ENCODE measurements around the gene ZNRF1. TPM values are rescaled to one million over a fixed set of nuclear protein-coding genes. Genes with fewer than 3 reads are reported as not detected.

Gene ZNRF1
- total and polyA plus RNA-seq, 10 donors = 1.4 to 13.4 (median 6.4) TPM

DNA sequence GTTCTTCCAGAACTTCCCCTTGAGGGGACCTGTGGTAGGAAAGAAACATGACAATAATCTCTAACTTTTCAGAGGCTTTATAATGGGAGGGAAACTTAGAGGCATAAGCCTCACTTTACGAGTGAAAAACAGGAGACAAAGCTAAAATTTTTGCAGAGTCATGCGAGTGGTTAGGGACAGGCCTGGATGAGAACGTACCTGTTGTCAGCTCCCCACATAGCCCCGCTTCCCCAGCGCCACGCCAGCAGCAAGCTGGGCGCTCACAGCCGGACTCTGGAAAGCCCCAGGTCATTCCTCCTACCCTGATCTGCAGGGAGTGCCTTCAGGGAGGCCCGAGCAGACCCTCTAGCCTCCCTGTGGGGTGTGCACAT is 64.1 kb downstream of the ZNRF1 start:
- Histone ChIP-seq H3K4me1 (peaks cover 0 to 56% (median 27%) of the 10 kb centered on the region in 6 donors), H3K4me3 (no peak overlapping the region), H3K9me3 (no peaks in the 10 kb centered on the region), H3K27me3 (replicated peaks in 1 of 7) (peaks cover 0 to 22% (median 0%) of the 10 kb centered on the region in 7 donors), H3K27ac (peak overlapping the region in 1 of 8 donors; percentile 17), H3K36me3 (no peaks in the 10 kb centered on the region)
- intact Hi-C loops (cut with DNase I; ENCODE audit: low total_unique reads) = no loop called here
- TF ChIP-seq POLR2AphosphoS5 (IDR thresholded peaks at IDR 0.05) (no peak), CTCF (IDR thresholded peaks at IDR 0.05 in 8 of 11, conservative IDR thresholded peaks at IDR 0.05 in 3 of 11) (no peak), POLR2A (IDR thresholded peaks at IDR 0.05) (no peak)
- DNase-seq = peak; percentile 77
- WGBS, 5 donors = 62 to 81% (median 71%) methylated on average over 6 to 9 of the region's 9 CpGs

GRCh38 chr16:75063549-75064088 is 64.8 kb downstream of the ZNRF1 start:
- no peak for DNase-seq
- WGBS, 5 donors = 75 to 82% (median 76%) methylated on average over 8 of the region's 8 CpGs
- intact Hi-C loops (cut with DNase I; ENCODE audit: low total_unique reads) = no loop called here
- Histone ChIP-seq H3K27me3 (replicated peaks in 1 of 7) (peaks cover 0 to 22% (median 0%) of the 10 kb centered on the region in 7 donors), H3K4me3 (no peak overlapping the region), H3K9me3 (no peaks in the 10 kb centered on the region), H3K36me3 (no peaks in the 10 kb centered on the region), H3K4me1 (peaks cover 0 to 56% (median 27%) of the 10 kb centered on the region in 6 donors), H3K27ac (peak overlapping the region in 2 of 8 donors; percentile 33 to 42)
- TF ChIP-seq POLR2A (IDR thresholded peaks at IDR 0.05) (no peak), CTCF (IDR thresholded peaks at IDR 0.05 in 8 of 11, conservative IDR thresholded peaks at IDR 0.05 in 3 of 11) (no peak), POLR2AphosphoS5 (IDR thresholded peaks at IDR 0.05) (no peak)

- no peaks in the 10 kb centered on the region for H3K36me3 ChIP-seq
- no peak for DNase-seq
- H3K27me3 ChIP-seq (replicated peaks in 1 of 7) = peaks cover 0 to 22% (median 0%) of the 10 kb centered on the region in 7 donors
- peak overlapping the region in 4 of 8 donors; percentile 5 to 64 (median 38) for H3K27ac ChIP-seq
- WGBS, 5 donors = 33 to 55% (median 40%) methylated on average over 15 of the region's 15 CpGs
- H3K9me3 ChIP-seq = no peaks in the 10 kb centered on the region
- intact Hi-C loops (cut with DNase I; ENCODE audit: low total_unique reads) = no loop called here
- no peak for TF ChIP-seq CTCF (IDR thresholded peaks at IDR 0.05 in 8 of 11, conservative IDR thresholded peaks at IDR 0.05 in 3 of 11)
- TF ChIP-seq POLR2A (IDR thresholded peaks at IDR 0.05) = no peak
- TF ChIP-seq POLR2AphosphoS5 (IDR thresholded peaks at IDR 0.05) = no peak
- H3K4me1 ChIP-seq = peaks cover 0 to 56% (median 27%) of the 10 kb centered on the region in 6 donors
- peak overlapping the region in 1 of 8 donors; percentile 30 for H3K4me3 ChIP-seq
Measured at GRCh38 chr16:75064403-75065148, 65.8 kb downstream of the ZNRF1 start.

GRCh38 chr16:75065149-75065505 is 66.3 kb downstream of the ZNRF1 start:
- WGBS, 5 donors = 27 to 55% (median 43%) methylated on average over 10 of the region's 10 CpGs
- intact Hi-C loops (cut with DNase I; ENCODE audit: low total_unique reads) = no loop called here
- no peaks in the 10 kb centered on the region for H3K9me3 ChIP-seq
- peaks cover 0 to 22% (median 0%) of the 10 kb centered on the region in 7 donors for H3K27me3 ChIP-seq (replicated peaks in 1 of 7)
- H3K36me3 ChIP-seq = no peaks in the 10 kb centered on the region
- H3K27ac ChIP-seq = peak overlapping the region in 3 of 8 donors; percentile 5 to 42 (median 33)
- H3K4me3 ChIP-seq = peak overlapping the region in 1 of 8 donors; percentile 30
- H3K4me1 ChIP-seq = peaks cover 0 to 56% (median 27%) of the 10 kb centered on the region in 6 donors
- TF ChIP-seq POLR2A (IDR thresholded peaks at IDR 0.05) (no peak), CTCF (IDR thresholded peaks at IDR 0.05 in 8 of 11, conservative IDR thresholded peaks at IDR 0.05 in 3 of 11) (no peak), POLR2AphosphoS5 (IDR thresholded peaks at IDR 0.05) (no peak)
- peak; percentile 79 for DNase-seq
